Measurements from ENCODE around the gene KDELR1. TPM values are rescaled to one million over a fixed set of nuclear protein-coding genes. Genes with fewer than 3 reads are reported as not detected.

Gene KDELR1
- total and polyA plus RNA-seq, 7 donors = 61.5 to 195 (median 76.8) TPM

DNA sequence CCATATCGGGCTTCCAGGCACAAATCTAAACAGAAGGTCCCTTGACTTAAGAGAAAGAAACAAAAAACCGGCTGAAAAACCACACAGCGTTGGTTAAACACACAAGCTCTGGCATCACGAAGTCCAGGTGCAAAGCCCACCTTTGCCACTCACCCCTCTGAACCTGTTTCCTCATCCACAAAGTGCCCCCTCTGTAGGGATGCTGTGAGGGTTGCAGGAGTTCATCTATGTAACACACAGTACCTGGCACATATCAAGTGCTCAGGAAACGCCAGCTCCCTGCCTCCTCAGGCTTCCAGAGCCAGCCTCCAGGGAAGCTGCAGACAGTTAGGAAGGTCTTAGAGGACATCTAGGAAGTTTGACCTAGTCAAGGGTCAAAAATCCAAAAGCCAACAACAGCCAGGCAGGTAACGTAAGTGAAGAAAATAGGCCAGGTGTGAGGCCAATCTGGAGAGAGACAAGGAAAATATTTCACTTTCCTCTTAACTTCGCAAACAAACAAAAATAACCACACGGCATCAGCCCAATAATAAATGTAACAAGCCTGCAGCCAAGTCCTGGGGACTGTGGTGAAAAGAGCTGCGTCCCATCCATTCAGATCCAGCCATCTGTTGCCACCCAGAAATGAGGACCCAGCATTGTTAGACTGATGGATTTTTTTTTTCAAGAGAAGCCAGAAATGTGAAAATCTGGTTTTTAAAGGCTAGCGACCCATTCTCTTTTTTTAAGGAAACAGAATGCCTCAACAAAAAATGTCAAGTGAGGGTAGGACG is 10.0 kb downstream of the KDELR1 start:
- Histone ChIP-seq H3K27me3 (no peaks in the 10 kb centered on the region), H3K27ac (no peak overlapping the region), H3K4me3 (no peak overlapping the region), H3K4me1 (no peaks in the 10 kb centered on the region), H3K9me3 (no peaks in the 10 kb centered on the region), H3K36me3 (peaks cover 24 to 56% (median 33%) of the 10 kb centered on the region in 4 donors)
- intact Hi-C loops (cut with DNase I) = no loop called here
- no peak for DNase-seq
- TF ChIP-seq EP300 (IDR thresholded peaks at IDR 0.05) (no peak), POLR2AphosphoS5 (IDR thresholded peaks at IDR 0.05) (no peak), POLR2A (IDR thresholded peaks at IDR 0.05) (no peak), CTCF (IDR thresholded peaks at IDR 0.05) (no peak)
- WGBS, 2 donors = 85 to 92% methylated on average over 11 of the region's 11 CpGs

GRCh38 chr19:48379058-48379457 is 12.3 kb downstream of the KDELR1 start:
- 32 to 63% methylated on average over 5 of the region's 5 CpGs for WGBS, 2 donors
- no peaks in the 10 kb centered on the region for H3K9me3 ChIP-seq

GRCh38 chr19:48378194-48378570 is 13.2 kb downstream of the KDELR1 start:
- Histone ChIP-seq H3K27me3 (no peaks in the 10 kb centered on the region), H3K9me3 (no peaks in the 10 kb centered on the region), H3K4me1 (no peaks in the 10 kb centered on the region), H3K4me3 (no peak overlapping the region), H3K36me3 (peaks cover 0 to 24% (median 6%) of the 10 kb centered on the region in 4 donors), H3K27ac (no peak overlapping the region)
- DNase-seq = no peak
- intact Hi-C loops (cut with DNase I) = no loop called here
- no peak for TF ChIP-seq POLR2AphosphoS5 (IDR thresholded peaks at IDR 0.05)
- TF ChIP-seq POLR2A (IDR thresholded peaks at IDR 0.05) = no peak
- no peak for TF ChIP-seq EP300 (IDR thresholded peaks at IDR 0.05)
- TF ChIP-seq CTCF (IDR thresholded peaks at IDR 0.05) = no peak
- 89 to 92% methylated on average over 10 of the region's 10 CpGs for WGBS, 2 donors

More at GRCh38 chr19:48379058-48379457, 12.3 kb downstream of the KDELR1 start:
- no peak overlapping the region for H3K4me3 ChIP-seq
- H3K27me3 ChIP-seq = no peaks in the 10 kb centered on the region
- DNase-seq = no peak
- no peak overlapping the region for H3K27ac ChIP-seq
- H3K4me1 ChIP-seq = no peaks in the 10 kb centered on the region
- intact Hi-C loops (cut with DNase I) = no loop called here
- H3K36me3 ChIP-seq = peaks cover 5 to 33% (median 15%) of the 10 kb centered on the region in 4 donors
- TF ChIP-seq POLR2AphosphoS5 (IDR thresholded peaks at IDR 0.05) = no peak
- TF ChIP-seq POLR2A (IDR thresholded peaks at IDR 0.05) = no peak
- no peak for TF ChIP-seq EP300 (IDR thresholded peaks at IDR 0.05)
- TF ChIP-seq CTCF (IDR thresholded peaks at IDR 0.05) = no peak

DNA sequence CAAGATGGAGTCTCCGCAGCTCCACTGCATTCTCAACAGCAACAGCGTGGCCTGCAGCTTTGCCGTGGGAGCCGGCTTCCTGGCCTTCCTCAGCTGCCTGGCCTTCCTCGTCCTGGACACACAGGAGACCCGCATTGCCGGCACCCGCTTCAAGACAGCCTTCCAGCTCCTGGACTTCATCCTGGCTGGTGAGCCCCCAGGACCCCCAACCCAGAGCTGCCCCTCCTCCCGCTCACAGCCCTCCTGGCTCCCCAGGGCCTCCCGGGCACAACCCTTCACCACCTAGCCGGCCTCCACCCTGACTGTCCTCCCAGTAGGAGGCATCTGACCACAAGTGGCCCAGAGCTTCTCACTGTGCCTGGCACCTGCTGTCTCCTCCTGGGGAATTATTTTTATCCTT is 17.8 kb downstream of the KDELR1 start:
- TF ChIP-seq POLR2A (IDR thresholded peaks at IDR 0.05) (no peak), EP300 (IDR thresholded peaks at IDR 0.05) (no peak), POLR2AphosphoS5 (IDR thresholded peaks at IDR 0.05) (no peak), CTCF (IDR thresholded peaks at IDR 0.05) (no peak)
- 95% methylated on average over 11 of the region's 11 CpGs for WGBS, 2 donors

More for the DNA sequence above, 17.8 kb downstream of the KDELR1 start:
- no peaks in the 10 kb centered on the region for H3K36me3 ChIP-seq
- intact Hi-C loops (cut with DNase I) = no loop called here
- H3K4me3 ChIP-seq = no peak overlapping the region
- H3K9me3 ChIP-seq = no peaks in the 10 kb centered on the region
- no peak overlapping the region for H3K27ac ChIP-seq
- DNase-seq = no peak
- no peaks in the 10 kb centered on the region for H3K27me3 ChIP-seq
- no peaks in the 10 kb centered on the region for H3K4me1 ChIP-seq
